ENCODE measurements around the gene DDX46.

GRCh38 chr5:134864707-134865106, 106.1 kb downstream of the DDX46 start:
- no peak for TF ChIP-seq TEAD4 (IDR thresholded peaks at IDR 0.05)
- TF ChIP-seq RAD21 (IDR thresholded peaks at IDR 0.05; ENCODE audit: low read depth): no peak
- TF ChIP-seq CEBPB (IDR thresholded peaks at IDR 0.05): no peak
- no peak for TF ChIP-seq FOXM1 (IDR thresholded peaks at IDR 0.05; ENCODE audit: borderline replicate concordance, low read depth)
- TF ChIP-seq EP300 (IDR thresholded peaks at IDR 0.05; ENCODE audit: borderline replicate concordance): no peak
- TF ChIP-seq, protein P1, sequence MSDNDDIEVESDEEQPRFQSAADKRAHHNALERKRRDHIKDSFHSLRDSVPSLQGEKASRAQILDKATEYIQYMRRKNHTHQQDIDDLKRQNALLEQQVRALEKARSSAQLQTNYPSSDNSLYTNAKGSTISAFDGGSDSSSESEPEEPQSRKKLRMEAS (IDR thresholded peaks at IDR 0.05): no peak
- TF ChIP-seq EGR1 (IDR thresholded peaks at IDR 0.05): no peak
- no peak for TF ChIP-seq CREB1 (IDR thresholded peaks at IDR 0.05; ENCODE audit: low read depth)
